ENCODE measurements around the gene MTCL1.

DNA sequence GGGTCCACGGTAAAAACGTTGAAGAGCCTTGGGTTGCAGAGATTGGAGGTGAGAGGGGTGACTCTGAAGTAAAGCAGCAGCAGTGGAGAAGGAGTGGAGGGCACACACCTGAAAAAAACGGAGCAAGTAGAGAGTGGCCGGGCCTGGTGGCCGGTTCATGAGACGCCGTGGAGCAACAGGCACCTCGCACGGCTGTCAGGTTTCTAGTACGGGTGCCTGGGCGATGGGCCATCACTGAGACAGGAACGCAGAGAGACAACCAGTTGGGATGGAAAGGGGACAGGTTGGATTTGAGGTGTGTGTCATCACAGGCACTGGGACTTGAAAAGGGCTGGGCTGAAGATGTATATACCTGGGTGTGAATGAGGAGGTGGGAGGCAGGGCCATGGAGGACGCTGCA lies 104.2 kb downstream of the MTCL1 start:
- TF ChIP-seq, protein P1, sequence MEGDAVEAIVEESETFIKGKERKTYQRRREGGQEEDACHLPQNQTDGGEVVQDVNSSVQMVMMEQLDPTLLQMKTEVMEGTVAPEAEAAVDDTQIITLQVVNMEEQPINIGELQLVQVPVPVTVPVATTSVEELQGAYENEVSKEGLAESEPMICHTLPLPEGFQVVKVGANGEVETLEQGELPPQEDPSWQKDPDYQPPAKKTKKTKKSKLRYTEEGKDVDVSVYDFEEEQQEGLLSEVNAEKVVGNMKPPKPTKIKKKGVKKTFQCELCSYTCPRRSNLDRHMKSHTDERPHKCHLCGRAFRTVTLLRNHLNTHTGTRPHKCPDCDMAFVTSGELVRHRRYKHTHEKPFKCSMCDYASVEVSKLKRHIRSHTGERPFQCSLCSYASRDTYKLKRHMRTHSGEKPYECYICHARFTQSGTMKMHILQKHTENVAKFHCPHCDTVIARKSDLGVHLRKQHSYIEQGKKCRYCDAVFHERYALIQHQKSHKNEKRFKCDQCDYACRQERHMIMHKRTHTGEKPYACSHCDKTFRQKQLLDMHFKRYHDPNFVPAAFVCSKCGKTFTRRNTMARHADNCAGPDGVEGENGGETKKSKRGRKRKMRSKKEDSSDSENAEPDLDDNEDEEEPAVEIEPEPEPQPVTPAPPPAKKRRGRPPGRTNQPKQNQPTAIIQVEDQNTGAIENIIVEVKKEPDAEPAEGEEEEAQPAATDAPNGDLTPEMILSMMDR (conservative IDR thresholded peaks at IDR 0.05), result no peak
- no peak for TF ChIP-seq ZFX (IDR thresholded peaks at IDR 0.05)
